ENCODE measurements around the gene PRAME. TPM values are rescaled to one million over a fixed set of nuclear protein-coding genes. Genes with fewer than 3 reads are reported as not detected.
"Not testable (repeated sequence)": the region's sequence is repeated elsewhere in the genome, so short reads cannot be mapped to it uniquely, and the experiment has no call there.

PRAME gene
- polyA plus RNA-seq, 4 donors = not detected

DNA sequence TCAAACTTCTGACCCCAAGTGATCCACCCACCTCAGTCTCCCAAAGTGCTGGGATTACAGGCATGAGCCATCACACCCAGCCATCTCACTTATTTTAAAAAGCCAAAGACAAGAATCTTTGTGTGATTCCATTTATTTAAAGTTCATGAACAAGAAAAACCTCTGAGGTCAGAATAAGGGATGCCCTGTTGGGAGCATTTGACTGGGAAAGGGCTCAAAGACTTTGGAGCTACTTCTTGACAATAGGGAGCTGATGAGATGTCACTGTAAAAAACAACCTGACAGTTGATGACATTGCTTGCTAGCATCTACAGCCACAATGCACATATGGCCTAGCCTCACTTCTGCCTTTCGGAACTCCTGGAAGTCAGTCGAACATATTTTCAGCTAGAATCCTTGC lies 45.4 kb downstream of the PRAME start:
- no peak overlapping the region for H3K4me3 ChIP-seq (ENCODE audit: low read depth in 1 of 3, low read length in 3 of 3)
- H3K9me3 ChIP-seq (ENCODE audit: control insufficient read depth in 2 of 2, insufficient read depth in 1 of 2, low read depth in 1 of 2, low read length in 1 of 2) = peaks cover 0 to 3% of the 10 kb centered on the region in 2 donors
- WGBS, 3 donors = 88 to 94% (median 89%) methylated on average over 2 of the region's 2 CpGs
- H3K27ac ChIP-seq (ENCODE audit: low read depth in 1 of 3, low read length in 2 of 3) = no peak overlapping the region
- DNase-seq (no peak), FAIRE-seq (no peak)
- H3K4me1 ChIP-seq (ENCODE audit: control insufficient read depth in 3 of 3, insufficient read depth in 2 of 3, low read depth in 1 of 3, low read length in 2 of 3) = peaks cover 0 to 2% (median 0%) of the 10 kb centered on the region in 3 donors
- H3K27me3 ChIP-seq (ENCODE audit: control insufficient read depth in 3 of 3, insufficient read depth in 3 of 3, low read length in 3 of 3) = peaks cover 0 to 2% (median 0%) of the 10 kb centered on the region in 3 donors
- H3K36me3 ChIP-seq (ENCODE audit: control insufficient read depth in 3 of 3, insufficient read depth in 2 of 3, low read depth in 1 of 3, low read length in 3 of 3) = no peaks in the 10 kb centered on the region

- H3K4me1 ChIP-seq (ENCODE audit: control insufficient read depth in 3 of 3, insufficient read depth in 2 of 3, low read depth in 1 of 3, low read length in 2 of 3) = peaks cover 0 to 3% (median 0%) of the 10 kb centered on the region in 3 donors
- 76 to 79% (median 76%) methylated on average over 5 of the region's 5 CpGs for WGBS, 3 donors
- peaks cover 0 to 3% of the 10 kb centered on the region in 2 donors for H3K9me3 ChIP-seq (ENCODE audit: control insufficient read depth in 2 of 2, insufficient read depth in 1 of 2, low read depth in 1 of 2, low read length in 1 of 2)
- peaks cover 0 to 2% (median 0%) of the 10 kb centered on the region in 3 donors for H3K27me3 ChIP-seq (ENCODE audit: control insufficient read depth in 3 of 3, insufficient read depth in 3 of 3, low read length in 3 of 3)
- DNase-seq (no peak), FAIRE-seq (no peak)
- no peak overlapping the region for H3K27ac ChIP-seq (ENCODE audit: low read depth in 1 of 3, low read length in 2 of 3)
- H3K36me3 ChIP-seq (ENCODE audit: control insufficient read depth in 3 of 3, insufficient read depth in 2 of 3, low read depth in 1 of 3, low read length in 3 of 3) = no peaks in the 10 kb centered on the region
- no peak overlapping the region for H3K4me3 ChIP-seq (ENCODE audit: low read depth in 1 of 3, low read length in 3 of 3)
Observed at GRCh38 chr22:22512951-22513350, 46.1 kb downstream of the PRAME start.

DNA sequence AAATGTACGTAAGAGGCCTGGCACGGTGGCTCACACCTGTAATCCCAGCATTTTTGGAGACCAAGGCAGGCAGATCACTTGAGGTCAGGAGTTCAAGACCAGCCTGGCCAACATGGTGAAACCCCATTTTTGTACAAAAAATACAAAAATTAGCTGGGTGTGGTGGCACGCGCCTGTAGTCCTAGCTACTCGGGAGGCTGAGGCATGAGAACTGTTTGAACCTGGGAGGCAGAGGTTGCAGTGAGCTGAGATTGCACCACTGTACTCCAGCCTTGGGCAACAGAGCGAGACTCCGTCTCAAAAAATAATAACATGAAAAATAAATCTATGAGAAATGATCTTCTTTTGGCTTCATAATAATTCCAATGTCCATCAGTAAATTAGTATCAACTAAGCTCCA lies 48.2 kb downstream of the PRAME start:
- not testable (repeated sequence) for H3K27ac ChIP-seq (ENCODE audit: low read depth in 1 of 3, low read length in 2 of 3); DNase-seq; H3K36me3 ChIP-seq (ENCODE audit: control insufficient read depth in 3 of 3, insufficient read depth in 2 of 3, low read depth in 1 of 3, low read length in 3 of 3); FAIRE-seq; H3K9me3 ChIP-seq (ENCODE audit: control insufficient read depth in 2 of 2, insufficient read depth in 1 of 2, low read depth in 1 of 2, low read length in 1 of 2); H3K4me3 ChIP-seq (ENCODE audit: low read depth in 1 of 3, low read length in 3 of 3); H3K27me3 ChIP-seq (ENCODE audit: control insufficient read depth in 3 of 3, insufficient read depth in 3 of 3, low read length in 3 of 3); H3K4me1 ChIP-seq (ENCODE audit: control insufficient read depth in 3 of 3, insufficient read depth in 2 of 3, low read depth in 1 of 3, low read length in 2 of 3)
- 93 to 95% (median 94%) methylated on average over 7 of the region's 7 CpGs for WGBS, 3 donors

- not testable (repeated sequence) for H3K36me3 ChIP-seq (ENCODE audit: control insufficient read depth in 3 of 3, insufficient read depth in 2 of 3, low read depth in 1 of 3, low read length in 3 of 3); H3K4me1 ChIP-seq (ENCODE audit: control insufficient read depth in 3 of 3, insufficient read depth in 2 of 3, low read depth in 1 of 3, low read length in 2 of 3); FAIRE-seq; DNase-seq; H3K9me3 ChIP-seq (ENCODE audit: control insufficient read depth in 2 of 2, insufficient read depth in 1 of 2, low read depth in 1 of 2, low read length in 1 of 2); H3K4me3 ChIP-seq (ENCODE audit: low read depth in 1 of 3, low read length in 3 of 3); H3K27me3 ChIP-seq (ENCODE audit: control insufficient read depth in 3 of 3, insufficient read depth in 3 of 3, low read length in 3 of 3); H3K27ac ChIP-seq (ENCODE audit: low read depth in 1 of 3, low read length in 2 of 3)
- WGBS, 3 donors = 94 to 97% (median 96%) methylated on average over 6 of the region's 6 CpGs
Observed at GRCh38 chr22:22509912-22510311, 49.2 kb downstream of the PRAME start.

DNA sequence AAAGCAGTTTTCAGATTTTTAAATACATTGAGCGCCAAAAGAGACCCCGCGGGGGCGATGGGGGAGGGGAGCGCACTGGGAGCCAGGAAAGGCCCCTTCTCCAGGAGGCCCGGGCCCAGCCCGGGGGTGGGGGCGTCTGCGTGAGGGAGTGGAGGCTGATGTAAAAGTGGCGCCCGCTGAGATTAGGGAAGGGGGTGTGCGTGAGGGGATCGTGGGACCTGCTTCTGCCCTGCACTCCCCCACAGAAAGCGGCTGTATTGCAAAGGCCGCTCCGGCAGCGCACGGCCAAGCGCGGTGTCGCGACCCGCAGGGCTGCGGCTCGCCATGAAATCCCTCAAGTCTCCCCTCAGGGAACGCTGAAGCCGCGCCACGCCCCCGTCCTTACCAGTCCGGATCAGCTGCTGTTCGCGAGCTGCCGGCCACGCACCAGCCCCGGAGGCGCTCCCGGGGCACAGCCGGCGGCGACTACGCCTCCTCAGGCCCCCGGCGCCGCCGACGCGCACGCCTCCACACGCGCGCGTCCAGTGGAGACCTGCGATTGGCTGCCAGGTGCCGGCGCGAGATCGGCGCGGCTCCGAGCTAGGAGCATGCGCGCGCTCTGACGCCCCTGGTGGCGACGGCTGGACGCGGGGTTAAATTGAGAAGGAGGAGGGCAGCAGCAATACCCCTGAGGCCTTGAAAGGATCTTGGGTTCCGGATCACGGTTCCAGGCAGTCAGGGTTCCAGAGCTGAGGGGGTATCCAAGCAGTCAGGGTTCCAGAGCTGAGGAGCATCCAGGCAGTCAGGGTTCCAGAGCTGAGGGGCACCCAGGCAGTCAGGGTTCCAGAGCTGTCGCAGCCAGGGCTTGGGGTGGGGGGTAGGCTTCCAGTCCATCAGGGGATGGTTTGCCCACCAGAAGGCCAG lies 50.5 kb downstream of the PRAME start, which contains the start of gene ZNF280B:
Gene ZNF280B, minus strand, starts transcription at position 469 of the 903 bp plus-strand sequence. CDS start 19,344 bp downstream, outside the sequence.
- 2 to 3% (median 2%) methylated on average over 61 to 72 of the region's 72 CpGs for WGBS, 3 donors
- H3K27me3 ChIP-seq (ENCODE audit: control insufficient read depth in 3 of 3, insufficient read depth in 3 of 3, low read length in 3 of 3) = no peaks in the 10 kb centered on the region
- peak; percentile 69 to 91 for DNase-seq
- H3K27ac ChIP-seq (ENCODE audit: low read depth in 1 of 3, low read length in 2 of 3) = no peak within 1 kb of the TSS
- H3K36me3 ChIP-seq (ENCODE audit: control insufficient read depth in 3 of 3, insufficient read depth in 2 of 3, low read depth in 1 of 3, low read length in 3 of 3) = no peaks in the 10 kb centered on the region
- H3K9me3 ChIP-seq (ENCODE audit: control insufficient read depth in 2 of 2, insufficient read depth in 1 of 2, low read depth in 1 of 2, low read length in 1 of 2) = peaks cover 0 to 3% of the 10 kb centered on the region in 2 donors
- peaks cover 0 to 3% (median 0%) of the 10 kb centered on the region in 3 donors for H3K4me1 ChIP-seq (ENCODE audit: control insufficient read depth in 3 of 3, insufficient read depth in 2 of 3, low read depth in 1 of 3, low read length in 2 of 3)
- FAIRE-seq = no peak
- peak within 1 kb of the TSS; percentile 60 to 73 (median 70) for H3K4me3 ChIP-seq (ENCODE audit: low read depth in 1 of 3, low read length in 3 of 3)

DNA sequence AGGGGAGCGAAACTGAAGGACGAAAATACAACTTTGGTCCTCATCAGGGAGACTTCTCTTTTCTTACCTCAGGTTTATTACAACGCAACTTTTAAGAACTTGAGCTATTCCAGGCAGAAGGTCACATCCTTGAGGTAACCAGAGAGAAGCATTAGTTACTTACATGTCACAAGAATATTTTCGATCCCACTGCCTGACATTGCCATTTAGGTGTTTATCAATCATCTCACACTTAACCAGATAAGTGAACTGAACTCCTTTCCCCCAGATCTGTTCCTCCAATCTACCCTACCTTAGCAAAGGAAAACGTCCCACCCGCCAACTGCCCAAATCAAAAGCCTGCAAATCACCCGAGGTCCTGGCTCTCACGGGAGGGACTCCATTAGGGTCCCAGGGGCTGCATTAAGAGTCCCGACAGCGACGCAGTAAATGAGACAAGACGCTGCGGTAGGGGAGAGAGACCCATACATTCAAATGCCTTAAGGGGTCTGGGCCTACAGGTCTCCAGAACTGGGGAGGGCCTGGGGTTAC lies 51.3 kb downstream of the PRAME start:
- Histone ChIP-seq H3K27ac (ENCODE audit: low read depth in 1 of 3, low read length in 2 of 3) (no peak overlapping the region), H3K9me3 (ENCODE audit: control insufficient read depth in 2 of 2, insufficient read depth in 1 of 2, low read depth in 1 of 2, low read length in 1 of 2) (peaks cover 0 to 3% of the 10 kb centered on the region in 2 donors), H3K4me3 (ENCODE audit: low read depth in 1 of 3, low read length in 3 of 3) (peak overlapping the region; percentile 60 to 73 (median 70)), H3K4me1 (ENCODE audit: control insufficient read depth in 3 of 3, insufficient read depth in 2 of 3, low read depth in 1 of 3, low read length in 2 of 3) (peaks cover 0 to 3% (median 0%) of the 10 kb centered on the region in 3 donors), H3K27me3 (ENCODE audit: control insufficient read depth in 3 of 3, insufficient read depth in 3 of 3, low read length in 3 of 3) (no peaks in the 10 kb centered on the region), H3K36me3 (ENCODE audit: control insufficient read depth in 3 of 3, insufficient read depth in 2 of 3, low read depth in 1 of 3, low read length in 3 of 3) (no peaks in the 10 kb centered on the region)
- FAIRE-seq = no peak
- peak in 1 of 2 donors; percentile 17 for DNase-seq
- WGBS, 3 donors = 35 to 38% (median 38%) methylated on average over 13 of the region's 13 CpGs

GRCh38 chr22:22506736-22507135 lies 52.3 kb downstream of the PRAME start:
- Histone ChIP-seq H3K27me3 (ENCODE audit: control insufficient read depth in 3 of 3, insufficient read depth in 3 of 3, low read length in 3 of 3) (no peaks in the 10 kb centered on the region), H3K36me3 (ENCODE audit: control insufficient read depth in 3 of 3, insufficient read depth in 2 of 3, low read depth in 1 of 3, low read length in 3 of 3) (no peaks in the 10 kb centered on the region), H3K9me3 (ENCODE audit: control insufficient read depth in 2 of 2, insufficient read depth in 1 of 2, low read depth in 1 of 2, low read length in 1 of 2) (peaks cover 0 to 3% of the 10 kb centered on the region in 2 donors), H3K4me3 (ENCODE audit: low read depth in 1 of 3, low read length in 3 of 3) (no peak overlapping the region), H3K27ac (ENCODE audit: low read depth in 1 of 3, low read length in 2 of 3) (no peak overlapping the region), H3K4me1 (ENCODE audit: control insufficient read depth in 3 of 3, insufficient read depth in 2 of 3, low read depth in 1 of 3, low read length in 2 of 3) (peaks cover 0 to 3% (median 0%) of the 10 kb centered on the region in 3 donors)
- DNase-seq = peak in 1 of 2 donors; percentile 12
- WGBS, 3 donors = 94 to 100% (median 100%) methylated on average over 1 of the region's 1 CpG
- FAIRE-seq = no peak

GRCh38 chr22:22498267-22498666 lies 60.8 kb downstream of the PRAME start:
- Histone ChIP-seq H3K36me3 (ENCODE audit: control insufficient read depth in 3 of 3, insufficient read depth in 2 of 3, low read depth in 1 of 3, low read length in 3 of 3) (no peaks in the 10 kb centered on the region), H3K9me3 (ENCODE audit: control insufficient read depth in 2 of 2, insufficient read depth in 1 of 2, low read depth in 1 of 2, low read length in 1 of 2) (no peaks in the 10 kb centered on the region), H3K27ac (ENCODE audit: low read depth in 1 of 3, low read length in 2 of 3) (no peak overlapping the region), H3K27me3 (ENCODE audit: control insufficient read depth in 3 of 3, insufficient read depth in 3 of 3, low read length in 3 of 3) (no peaks in the 10 kb centered on the region), H3K4me1 (ENCODE audit: control insufficient read depth in 3 of 3, insufficient read depth in 2 of 3, low read depth in 1 of 3, low read length in 2 of 3) (no peaks in the 10 kb centered on the region), H3K4me3 (ENCODE audit: low read depth in 1 of 3, low read length in 3 of 3) (no peak overlapping the region)
- DNase-seq (no peak), FAIRE-seq (no peak)
- 83 to 85% (median 83%) methylated on average over 2 of the region's 2 CpGs for WGBS, 3 donors

Measured in small intestine (tissue), 7 donors.